ENCODE measurements around the gene BET1L.
"Not testable (repeated sequence)": the region's sequence is repeated elsewhere in the genome, so short reads cannot be mapped to it uniquely, and the experiment has no call there.

BET1L gene

GRCh38 chr11:225734-226453 lies 18.7 kb upstream of the BET1L start:
- DNase-seq: peak; percentile 74

- no peak for DNase-seq
Observed at GRCh38 chr11:224424-224823, 17.2 kb upstream of the BET1L start.

GRCh38 chr11:223884-224283 lies 16.7 kb upstream of the BET1L start:
- DNase-seq: no peak

GRCh38 chr11:223026-223789 lies 16.0 kb upstream of the BET1L start:
- no peak for DNase-seq

GRCh38 chr11:221998-222789 lies 15.0 kb upstream of the BET1L start:
- DNase-seq: no peak

- DNase-seq: no peak
Observed at GRCh38 chr11:221539-221938, 14.3 kb upstream of the BET1L start.

- not testable (repeated sequence) for DNase-seq
Observed at GRCh38 chr11:220641-221215, 13.5 kb upstream of the BET1L start.

GRCh38 chr11:218815-219593 lies 11.8 kb upstream of the BET1L start:
- DNase-seq: no peak

- DNase-seq: no peak
Observed at GRCh38 chr11:217704-218103, 10.5 kb upstream of the BET1L start.

GRCh38 chr11:216081-216974 lies 9.1 kb upstream of the BET1L start:
- DNase-seq: no peak

GRCh38 chr11:215581-216037 lies 8.4 kb upstream of the BET1L start:
- peak; percentile 2 for DNase-seq

GRCh38 chr11:214083-214482 lies 6.9 kb upstream of the BET1L start:
- DNase-seq: no peak

- DNase-seq: no peak
Observed at GRCh38 chr11:213111-213510, 5.9 kb upstream of the BET1L start.

GRCh38 chr11:212150-213100 lies 5.2 kb upstream of the BET1L start:
- no peak for DNase-seq

- DNase-seq: no peak
Observed at GRCh38 chr11:211741-212140, 4.5 kb upstream of the BET1L start.

GRCh38 chr11:211295-211694 lies 4.1 kb upstream of the BET1L start:
- no peak for DNase-seq

- DNase-seq: no peak
Observed at GRCh38 chr11:210803-211180, 3.6 kb upstream of the BET1L start.

- DNase-seq: no peak
Observed at GRCh38 chr11:210122-210802, 3.1 kb upstream of the BET1L start.
